DND-41 (cell line): Measurements from ENCODE around the gene TST.

Experiments used
- ATAC-seq: fragments of 200-7000 bp; cut with Tn5 transposase; 3 replicates; pipeline ENCODE4 v1.9.1; 2021; ENCODE audit warnings: low read depth; ENCODE audit not compliant: insufficient read depth
- DNase-seq: peaks from one replicate; pipeline ENCODE4 v3.0.0-alpha.2; 2020
- H2AFZ ChIP-seq: 2 replicates; pipeline ENCODE4 v1.6.0; 2012; ENCODE audit warnings: low read depth, low read length
- H3K27ac ChIP-seq: 2 replicates; pipeline ENCODE4 v1.5.1; 2012; ENCODE audit warnings: low read length, inconsistent platforms
- H3K27me3 ChIP-seq: fragments of 200-600 bp; sonication (generic); 2 replicates; pipeline ENCODE4 v1.6.0; 2012; ENCODE audit warnings: low read length, mild to moderate bottlenecking, inconsistent platforms; ENCODE audit not compliant: insufficient read depth, poor library complexity
- H3K36me3 ChIP-seq: 2 replicates; pipeline ENCODE4 v1.5.1; 2012; ENCODE audit warnings: low read length, inconsistent platforms; ENCODE audit not compliant: insufficient read depth
- H3K4me1 ChIP-seq: 2 replicates; pipeline ENCODE4 v1.5.1; 2012; ENCODE audit warnings: mild to moderate bottlenecking, low read length; ENCODE audit not compliant: insufficient read depth
- H3K4me2 ChIP-seq: 2 replicates; pipeline ENCODE4 v1.6.0; 2012; ENCODE audit warnings: mild to moderate bottlenecking, moderate library complexity, low read length, inconsistent platforms; ENCODE audit not compliant: insufficient read depth
- H3K4me3 ChIP-seq, 2 experiments: fragments of 200-600 bp in 1 of 2; shearing (Covaris generic) in 1 of 2; 2 replicates each; pipeline ENCODE4 v1.5.1; 2012 to 2016; ENCODE audit warnings: inconsistent platforms in 2 of 2, low read length in 2 of 2, mild to moderate bottlenecking in 2 of 2, low read depth in 1 of 2, moderate library complexity in 1 of 2
- H3K79me2 ChIP-seq: 2 replicates; pipeline ENCODE4 v1.6.0; 2012; ENCODE audit warnings: low read length, inconsistent platforms; ENCODE audit not compliant: insufficient read depth
- H3K9ac ChIP-seq: 2 replicates; pipeline ENCODE4 v1.6.0; 2012; ENCODE audit warnings: low read depth, mild to moderate bottlenecking, inconsistent platforms, low read length, moderate library complexity
- H3K9me3 ChIP-seq: 2 replicates; pipeline ENCODE4 v1.5.1; 2012; ENCODE audit warnings: low read length, moderate library complexity, mild to moderate bottlenecking, inconsistent platforms; ENCODE audit not compliant: insufficient read depth, severe bottlenecking
- H4K20me1 ChIP-seq: 2 replicates; pipeline ENCODE4 v1.6.0; 2012; ENCODE audit warnings: low read length; ENCODE audit not compliant: insufficient read depth
- CTCF ChIP-seq: IDR thresholded peaks from 2 replicates; pipeline ENCODE4 v1.5.1; 2012; ENCODE audit warnings: borderline replicate concordance, low read length, moderate library complexity, mild to moderate bottlenecking; ENCODE audit not compliant: poor library complexity, severe bottlenecking; ENCODE audit errors: extremely low read depth
- EZH2 ChIP-seq: IDR thresholded peaks from 3 replicates; pipeline ENCODE4 v1.6.1; 2012; ENCODE audit warnings: borderline replicate concordance, low read depth, mild to moderate bottlenecking, moderate library complexity, low read length, inconsistent platforms; ENCODE audit not compliant: severe bottlenecking

TST gene

DNA sequence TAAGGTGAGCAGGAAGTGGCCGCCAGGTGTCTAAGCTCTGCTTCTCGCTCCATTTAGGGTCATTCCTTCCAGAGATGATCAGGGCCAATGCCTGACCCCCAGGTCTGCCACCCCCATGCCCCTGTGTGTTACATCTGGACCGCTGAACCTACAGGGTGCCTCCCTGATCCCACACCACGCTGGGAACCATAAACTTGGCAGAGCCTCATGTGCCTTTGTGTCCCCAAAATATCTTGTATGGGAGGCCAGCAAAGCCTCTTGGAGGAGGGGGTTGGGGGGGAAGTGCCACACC, 3.7 kb downstream of the TST start:
- Histone ChIP-seq H3K4me1 (no peaks in the 10 kb centered on the region), H3K9ac (no peak overlapping the region), H3K4me2 (no peak overlapping the region), H2AFZ (no peak overlapping the region), H3K27ac (no peak overlapping the region), H3K27me3 (peaks cover 8% of the 10 kb centered on the region), H3K79me2 (no peaks in the 10 kb centered on the region), H3K9me3 (no peaks in the 10 kb centered on the region), H3K36me3 (no peaks in the 10 kb centered on the region), H3K4me3 (no peak overlapping the region), H4K20me1 (0 out of 2 replicates have a peak, but pooled peaks cover 6% of the 10 kb centered on the region)
- TF ChIP-seq EZH2: no peak
- no peak for TF ChIP-seq CTCF
- ATAC-seq: no peak
- DNase-seq: no peak

DNA sequence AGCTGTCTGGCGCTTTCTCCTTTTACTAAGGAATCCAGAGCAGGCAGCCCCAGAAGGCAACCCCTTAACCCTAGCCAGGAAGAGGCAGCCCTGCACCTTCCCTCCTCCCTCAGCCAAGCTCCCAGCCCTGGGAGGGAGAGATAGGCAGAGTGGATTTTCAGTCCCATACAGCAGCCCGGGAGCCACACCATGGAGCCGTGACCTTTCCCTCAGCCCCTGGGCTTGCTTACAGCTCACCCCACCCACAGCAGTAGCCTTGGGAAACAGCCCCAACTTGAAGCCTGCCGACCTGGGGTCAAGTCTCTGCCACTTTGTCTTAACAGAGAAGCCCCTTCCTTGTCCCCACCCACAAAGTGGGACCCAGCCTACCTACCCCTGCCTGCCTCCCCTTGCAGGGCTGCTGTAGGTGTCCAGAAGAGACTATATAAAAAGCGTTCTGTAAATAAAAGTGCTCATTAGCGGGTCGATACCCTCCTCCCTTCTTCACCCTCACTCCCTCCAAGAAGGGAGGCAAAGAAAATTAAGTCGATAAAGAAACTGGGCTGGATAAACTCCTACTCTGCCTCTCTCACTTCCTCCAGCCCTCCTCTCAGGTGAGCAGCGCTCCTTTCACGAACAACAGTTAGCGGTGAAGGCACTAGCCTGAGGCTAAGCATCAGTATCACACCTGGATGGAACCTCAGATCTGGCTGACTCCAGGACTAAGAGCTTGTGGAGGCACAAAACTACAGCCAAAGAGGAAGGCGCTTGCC, 4.2 kb downstream of the TST start:
- Histone ChIP-seq H3K79me2 (no peaks in the 10 kb centered on the region), H3K27me3 (peaks cover 3% of the 10 kb centered on the region), H3K4me1 (no peaks in the 10 kb centered on the region), H3K27ac (no peak overlapping the region), H3K4me2 (no peak overlapping the region), H3K9ac (no peak overlapping the region), H3K36me3 (no peaks in the 10 kb centered on the region), H3K9me3 (no peaks in the 10 kb centered on the region), H4K20me1 (0 out of 2 replicates have a peak, but pooled peaks cover 6% of the 10 kb centered on the region), H3K4me3 (no peak overlapping the region), H2AFZ (no peak overlapping the region)
- ATAC-seq (no peak), DNase-seq (no peak)
- no peak for TF ChIP-seq EZH2
- TF ChIP-seq CTCF: no peak

- no peak for TF ChIP-seq CTCF
- no peak for TF ChIP-seq EZH2
- Histone ChIP-seq H3K27me3 (no peaks in the 10 kb centered on the region), H2AFZ (no peak overlapping the region), H3K36me3 (no peaks in the 10 kb centered on the region), H3K79me2 (no peaks in the 10 kb centered on the region), H3K4me2 (no peak overlapping the region), H3K9me3 (no peaks in the 10 kb centered on the region), H3K4me1 (no peaks in the 10 kb centered on the region), H3K9ac (no peak overlapping the region), H4K20me1 (0 out of 2 replicates have a peak, but pooled peaks cover 6% of the 10 kb centered on the region), H3K4me3 (no peak overlapping the region), H3K27ac (no peak overlapping the region)
- DNase-seq: no peak
- no peak for ATAC-seq
Measured at GRCh38 chr22:37014415-37014806, 4.8 kb downstream of the TST start.

DNA sequence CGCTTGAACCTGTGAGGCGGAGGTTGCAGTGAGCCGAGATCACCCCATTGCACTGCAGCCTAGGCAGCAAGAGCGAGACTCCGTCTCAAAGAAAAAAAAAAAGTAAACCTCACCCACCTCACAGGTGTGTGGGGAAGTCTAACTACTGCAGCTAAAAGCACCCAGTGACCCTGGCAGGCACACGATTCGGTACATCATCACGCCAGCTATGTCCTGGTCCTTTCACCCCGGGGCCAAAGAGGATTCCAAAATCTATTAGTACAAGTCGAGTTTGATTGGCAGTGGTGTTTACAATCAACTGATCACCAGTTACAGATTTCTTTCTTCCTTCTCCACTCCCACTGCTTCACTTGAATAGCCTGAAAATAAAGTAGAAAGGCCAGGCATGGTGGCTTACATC, 6.3 kb downstream of the TST start:
- ATAC-seq (no peak), DNase-seq (no peak)
- Histone ChIP-seq H3K4me3 (no peak overlapping the region), H3K27me3 (peaks cover 4% of the 10 kb centered on the region), H3K9ac (no peak overlapping the region), H4K20me1 (0 out of 2 replicates have a peak, but pooled peaks cover 6% of the 10 kb centered on the region), H3K4me1 (no peaks in the 10 kb centered on the region), H2AFZ (no peak overlapping the region), H3K9me3 (no peaks in the 10 kb centered on the region), H3K27ac (no peak overlapping the region), H3K36me3 (no peaks in the 10 kb centered on the region), H3K4me2 (no peak overlapping the region), H3K79me2 (no peaks in the 10 kb centered on the region)
- TF ChIP-seq CTCF (no peak), EZH2 (no peak)
